HCT116 (cell line): ENCODE results near the gene RAB30.

ENCODE experiments used
- ELF1 ChIP-seq: IDR thresholded peaks from 2 replicates; pipeline ENCODE4 v1.6.1; 2012; ENCODE audit warnings: low read depth, borderline replicate concordance
- EZH2 ChIP-seq: fragments of 200-600 bp; sonication (generic); IDR thresholded peaks from 2 replicates; pipeline ENCODE4 v1.6.1; 2017; ENCODE audit warnings: antibody characterized with exemption, mixed run types
- POLR2A ChIP-seq: IDR thresholded peaks from 2 replicates; pipeline ENCODE4 v1.7.0; 2011; ENCODE audit warnings: borderline replicate concordance; ENCODE audit not compliant: insufficient read depth, insufficient read length; ENCODE audit errors: extremely low read depth
- POLR2AphosphoS5 ChIP-seq: IDR thresholded peaks from 2 replicates; pipeline ENCODE4 v1.6.1; 2011; ENCODE audit warnings: mild to moderate bottlenecking, low read depth, low read length, moderate library complexity
- RAD21 ChIP-seq: IDR thresholded peaks from 2 replicates; pipeline ENCODE4 v1.6.1; 2012; ENCODE audit warnings: low read depth, mild to moderate bottlenecking
- SP1 ChIP-seq: IDR thresholded peaks from 2 replicates; pipeline ENCODE4 v1.6.1; 2012; ENCODE audit warnings: low read depth
- TCF7L2 ChIP-seq: IDR thresholded peaks from 2 replicates; pipeline ENCODE4 v1.7.0; 2011; ENCODE audit warnings: borderline replicate concordance, inconsistent platforms; ENCODE audit not compliant: insufficient read depth, insufficient read length; ENCODE audit errors: extremely low read depth
- TF ChIP-seq, protein P1 (sequence below), 3 experiments: fragments of 200-600 bp in 1 of 3; sonication (generic) in 1 of 3; IDR thresholded peaks in 2 of 3; conservative IDR thresholded peaks in 1 of 3; 2 replicates each; pipeline ENCODE4 v1.5.1; 2012 to 2017; ENCODE audit warnings: low read depth in 2 of 3, low read length in 2 of 3, antibody characterized with exemption in 1 of 3, borderline replicate concordance in 1 of 3, control low read depth in 1 of 3, mild to moderate bottlenecking in 1 of 3, mixed read lengths in 1 of 3, mixed run types in 1 of 3, moderate library complexity in 1 of 3; ENCODE audit not compliant: insufficient read depth in 1 of 3
- TF ChIP-seq, protein P2 (sequence below): IDR thresholded peaks from 2 replicates; pipeline ENCODE4 v1.6.1; 2012

DNA sequence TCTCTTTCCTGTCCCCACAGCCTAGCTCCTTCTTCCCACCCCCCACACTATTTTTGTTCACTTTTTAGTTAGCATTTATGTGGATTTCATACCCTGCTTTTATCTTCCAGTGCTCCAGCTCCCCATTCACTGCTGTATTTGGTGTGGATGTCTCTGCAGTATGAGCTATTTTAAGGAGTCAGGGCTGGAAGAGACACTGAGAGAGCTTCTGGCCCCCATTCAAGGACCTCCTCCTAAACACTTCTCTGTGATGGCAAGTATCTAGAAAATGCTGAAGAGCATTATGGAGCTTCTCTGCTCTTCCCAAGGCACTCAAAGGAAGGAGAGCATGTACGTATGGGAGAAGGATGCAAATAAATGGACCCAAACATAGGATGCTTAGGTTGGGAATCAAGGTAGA is 79.5 kb downstream of the RAB30 start:
- TF ChIP-seq, protein P1, sequence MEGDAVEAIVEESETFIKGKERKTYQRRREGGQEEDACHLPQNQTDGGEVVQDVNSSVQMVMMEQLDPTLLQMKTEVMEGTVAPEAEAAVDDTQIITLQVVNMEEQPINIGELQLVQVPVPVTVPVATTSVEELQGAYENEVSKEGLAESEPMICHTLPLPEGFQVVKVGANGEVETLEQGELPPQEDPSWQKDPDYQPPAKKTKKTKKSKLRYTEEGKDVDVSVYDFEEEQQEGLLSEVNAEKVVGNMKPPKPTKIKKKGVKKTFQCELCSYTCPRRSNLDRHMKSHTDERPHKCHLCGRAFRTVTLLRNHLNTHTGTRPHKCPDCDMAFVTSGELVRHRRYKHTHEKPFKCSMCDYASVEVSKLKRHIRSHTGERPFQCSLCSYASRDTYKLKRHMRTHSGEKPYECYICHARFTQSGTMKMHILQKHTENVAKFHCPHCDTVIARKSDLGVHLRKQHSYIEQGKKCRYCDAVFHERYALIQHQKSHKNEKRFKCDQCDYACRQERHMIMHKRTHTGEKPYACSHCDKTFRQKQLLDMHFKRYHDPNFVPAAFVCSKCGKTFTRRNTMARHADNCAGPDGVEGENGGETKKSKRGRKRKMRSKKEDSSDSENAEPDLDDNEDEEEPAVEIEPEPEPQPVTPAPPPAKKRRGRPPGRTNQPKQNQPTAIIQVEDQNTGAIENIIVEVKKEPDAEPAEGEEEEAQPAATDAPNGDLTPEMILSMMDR (IDR thresholded peaks at IDR 0.05 in 2 of 3, conservative IDR thresholded peaks at IDR 0.05 in 1 of 3; ENCODE audit: borderline replicate concordance in 1 of 3, insufficient read depth in 1 of 3, low read depth in 2 of 3, low read length in 2 of 3), result no peak
- TF ChIP-seq, protein P2, sequence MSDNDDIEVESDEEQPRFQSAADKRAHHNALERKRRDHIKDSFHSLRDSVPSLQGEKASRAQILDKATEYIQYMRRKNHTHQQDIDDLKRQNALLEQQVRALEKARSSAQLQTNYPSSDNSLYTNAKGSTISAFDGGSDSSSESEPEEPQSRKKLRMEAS, result no peak
- TF ChIP-seq POLR2A (no peak), POLR2AphosphoS5 (no peak), TCF7L2 (no peak), RAD21 (no peak), EZH2 (no peak), SP1 (no peak), ELF1 (no peak)
